K562 (cell line): ENCODE data around the gene ICAM2. TPM values are rescaled to one million over a fixed set of nuclear protein-coding genes. Genes with fewer than 3 reads are reported as not detected.
A peak's percentile ranks its signal among the peaks of the same experiment; 100 is the strongest.

Experiments
- CC2D1A ChIP-seq: fragments of 450-650 bp; IDR thresholded peaks from 2 replicates; pipeline ENCODE4 v1.6.1; 2017; ENCODE audit warnings: mild to moderate bottlenecking
- FUS ChIP-seq: fragments of 200-400 bp; formaldehyde crosslinking; optimal IDR thresholded peaks from 2 replicates; pipeline ENCODE3; 2017; ENCODE audit warnings: low read depth, low read length
- HDAC2 ChIP-seq: fragments of 450-650 bp; IDR thresholded peaks from 2 replicates; pipeline ENCODE4 v1.6.1; 2016; ENCODE audit warnings: mild to moderate bottlenecking
- HDAC6 ChIP-seq: IDR thresholded peaks from 2 replicates; pipeline ENCODE4 v1.6.1; 2012; ENCODE audit warnings: low read depth, mild to moderate bottlenecking, control low read depth, inconsistent platforms, low read length, moderate library complexity
- HNRNPH1 ChIP-seq: fragments of 200-400 bp; formaldehyde crosslinking; optimal IDR thresholded peaks from 2 replicates; pipeline ENCODE3; 2017; ENCODE audit warnings: low read depth, mild to moderate bottlenecking, low read length, moderate library complexity
- JUNB ChIP-seq: fragments of 450-650 bp; formaldehyde crosslinking; conservative IDR thresholded peaks from 2 replicates; pipeline ENCODE4 v1.4.0; 2020; ENCODE audit warnings: mild to moderate bottlenecking
- JUND ChIP-seq, 2 experiments: IDR thresholded peaks; 2 replicates in 1 of 2; 3 replicates in 1 of 2; pipeline ENCODE4 v1.6.1; 2011; ENCODE audit warnings: borderline replicate concordance in 2 of 2, low read depth in 2 of 2, low read length in 2 of 2, improper control_type of control experiment in 1 of 2, missing biosample characterization in 1 of 2, missing genetic modification characterization in 1 of 2, missing genetic modification reagents in 1 of 2
- MEIS2 ChIP-seq: fragments of 450-650 bp; IDR thresholded peaks from 2 replicates; pipeline ENCODE4 v1.6.1; 2014; ENCODE audit warnings: mild to moderate bottlenecking; ENCODE audit not compliant: partially characterized antibody
- NONO ChIP-seq, 2 experiments: fragments of 200-400 bp in 1 of 2; fragments of 450-650 bp in 1 of 2; formaldehyde crosslinking in 1 of 2; IDR thresholded peaks; 2 replicates each; pipeline ENCODE4 v1.6.1; 2017; ENCODE audit warnings: low read depth in 2 of 2, mild to moderate bottlenecking in 2 of 2, moderate library complexity in 2 of 2, low read length in 1 of 2
- SMARCA4 ChIP-seq: fragments of 450-650 bp; IDR thresholded peaks from 2 replicates; pipeline ENCODE4 v1.6.1; 2016
- TOE1 ChIP-seq, 2 experiments: fragments of 450-650 bp in 1 of 2; sonication (generic) in 1 of 2; formaldehyde crosslinking in 1 of 2; IDR thresholded peaks; 2 replicates each; pipeline versions ENCODE4 v1.7.1 to v1.8.0; 2016 to 2022; ENCODE audit warnings: borderline replicate concordance in 2 of 2, mild to moderate bottlenecking in 2 of 2, antibody characterized with exemption in 1 of 2, inconsistent platforms in 1 of 2, low read depth in 1 of 2, missing genetic modification reagents in 1 of 2, moderate library complexity in 1 of 2
- ZBTB40 ChIP-seq, 2 experiments: fragments of 450-650 bp in 1 of 2; sonication (generic) in 1 of 2; formaldehyde crosslinking in 1 of 2; IDR thresholded peaks; 2 replicates each; pipeline versions ENCODE4 v1.7.1 to v1.9.0; 2016 to 2022; ENCODE audit warnings: inconsistent platforms in 1 of 2, mild to moderate bottlenecking in 1 of 2, missing genetic modification reagents in 1 of 2
- polyA plus RNA-seq, 8 experiments: library from polyadenylated mRNA; depleted of rRNA in 4 of 8; stranded (reverse) in 5 of 8; unstranded in 3 of 8; fragments of >200 nt; fragmentation: Nextera tagmentation in 2 of 8; fragmentation: Illumina TruSeq in 1 of 8; extraction: Ambion mirVana in 2 of 8; extraction: Trizol in 1 of 8; gene quantifications; 2 replicates each; pipeline versions ENCODE4 v1.2.1 to v1.2.3, GENCODE V29; 2011 to 2014; ENCODE audit warnings: inconsistent platforms in 1 of 8, missing spikeins in 1 of 8
- total RNA-seq, 7 experiments: library from RNA; depleted of rRNA in 6 of 7; stranded (reverse); fragments of >200 nt in 6 of 7; fragmentation: Illumina TruSeq in 2 of 7; extraction: Trizol in 2 of 7; gene quantifications; 2 replicates each; pipeline versions ENCODE4 v1.2.1 to v1.2.3, GENCODE V29; 2011 to 2021; ENCODE audit warnings: low replicate concordance in 1 of 7
- TF ChIP-seq, protein P1 (sequence below): fragments of 450-650 bp; IDR thresholded peaks from 2 replicates; pipeline ENCODE4 v1.6.1; 2014; ENCODE audit warnings: low read depth, mild to moderate bottlenecking, moderate library complexity, borderline replicate concordance
- TF ChIP-seq, protein P2 (sequence below): fragments of 200-800 bp; sonication (Bioruptor generic); IDR thresholded peaks from 2 replicates; pipeline ENCODE4 v1.6.1; 2017; ENCODE audit warnings: missing genetic modification characterization, missing compliant biosample characterization

The ICAM2 gene
- total and polyA plus RNA-seq, 9 of the 15 experiments (the other 6 are each of a cell fraction or from before 2014, with no cell fraction given), result 37.9 to 89.4 (median 60.6) TPM

GRCh38 chr17:64024215-64024654, 3.8 kb upstream of the ICAM2 start (continued):
- TF ChIP-seq, protein P1, sequence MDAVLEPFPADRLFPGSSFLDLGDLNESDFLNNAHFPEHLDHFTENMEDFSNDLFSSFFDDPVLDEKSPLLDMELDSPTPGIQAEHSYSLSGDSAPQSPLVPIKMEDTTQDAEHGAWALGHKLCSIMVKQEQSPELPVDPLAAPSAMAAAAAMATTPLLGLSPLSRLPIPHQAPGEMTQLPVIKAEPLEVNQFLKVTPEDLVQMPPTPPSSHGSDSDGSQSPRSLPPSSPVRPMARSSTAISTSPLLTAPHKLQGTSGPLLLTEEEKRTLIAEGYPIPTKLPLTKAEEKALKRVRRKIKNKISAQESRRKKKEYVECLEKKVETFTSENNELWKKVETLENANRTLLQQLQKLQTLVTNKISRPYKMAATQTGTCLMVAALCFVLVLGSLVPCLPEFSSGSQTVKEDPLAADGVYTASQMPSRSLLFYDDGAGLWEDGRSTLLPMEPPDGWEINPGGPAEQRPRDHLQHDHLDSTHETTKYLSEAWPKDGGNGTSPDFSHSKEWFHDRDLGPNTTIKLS, result peak; percentile 62; the same call in 1 of the 2 replicates
- TF ChIP-seq CC2D1A, result peak; percentile 69; the same call in 1 of the 2 replicates
- no peak for TF ChIP-seq HDAC6
- peak; percentile 62 for TF ChIP-seq MEIS2
- TF ChIP-seq ZBTB40 (IDR thresholded peaks at IDR 0.05), result 0 out of 2 replicates have a peak, but pooled peaks have one; percentile 42
- TF ChIP-seq ZBTB40 (CRISPR knock-in tag; IDR thresholded peaks at IDR 0.05), result no peak
- peak in 1 of 2 experiments; percentile 77; a peak in 2 of 4 replicates for TF ChIP-seq NONO (IDR thresholded peaks at IDR 0.05; ENCODE audit: low read depth in 2 of 2, low read length in 1 of 2)
- peak; percentile 82 for TF ChIP-seq JUNB (CRISPR knock-in tag)
- peak; percentile 64; the same call in 1 of the 2 replicates for TF ChIP-seq TOE1 (IDR thresholded peaks at IDR 0.05; ENCODE audit: borderline replicate concordance)
- no peak for TF ChIP-seq TOE1 (CRISPR knock-in tag; IDR thresholded peaks at IDR 0.05; ENCODE audit: borderline replicate concordance, low read depth)
- TF ChIP-seq HDAC2, result peak; percentile 59; the same call in 1 of the 2 replicates
- TF ChIP-seq JUND (IDR thresholded peaks at IDR 0.05; ENCODE audit: borderline replicate concordance, low read depth, low read length), result peak; percentile 97
- TF ChIP-seq JUND (tag; IDR thresholded peaks at IDR 0.05; ENCODE audit: borderline replicate concordance, low read depth, low read length), result peak; percentile 99
- TF ChIP-seq, protein P2, sequence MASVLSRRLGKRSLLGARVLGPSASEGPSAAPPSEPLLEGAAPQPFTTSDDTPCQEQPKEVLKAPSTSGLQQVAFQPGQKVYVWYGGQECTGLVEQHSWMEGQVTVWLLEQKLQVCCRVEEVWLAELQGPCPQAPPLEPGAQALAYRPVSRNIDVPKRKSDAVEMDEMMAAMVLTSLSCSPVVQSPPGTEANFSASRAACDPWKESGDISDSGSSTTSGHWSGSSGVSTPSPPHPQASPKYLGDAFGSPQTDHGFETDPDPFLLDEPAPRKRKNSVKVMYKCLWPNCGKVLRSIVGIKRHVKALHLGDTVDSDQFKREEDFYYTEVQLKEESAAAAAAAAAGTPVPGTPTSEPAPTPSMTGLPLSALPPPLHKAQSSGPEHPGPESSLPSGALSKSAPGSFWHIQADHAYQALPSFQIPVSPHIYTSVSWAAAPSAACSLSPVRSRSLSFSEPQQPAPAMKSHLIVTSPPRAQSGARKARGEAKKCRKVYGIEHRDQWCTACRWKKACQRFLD, result peak; percentile 92
- TF ChIP-seq HNRNPH1, result no peak
- no peak for TF ChIP-seq FUS
- TF ChIP-seq SMARCA4, result peak; percentile 96
